ENCODE measurements around the gene FGF5. TPM values are rescaled to one million over a fixed set of nuclear protein-coding genes. Genes with fewer than 3 reads are reported as not detected.

The FGF5 gene
- total RNA-seq, 2 donors from 2014 or later = 0.30 to 1.5 TPM

GRCh38 chr4:80259817-80260216, 6.6 kb upstream of the FGF5 start:
- Histone ChIP-seq H3K9me3 (no peaks in the 10 kb centered on the region), H3K9ac (ENCODE audit: low read depth in 2 of 2, low read length in 2 of 2) (no peak overlapping the region), H3K27ac (no peak overlapping the region), H3K4me3 (no peak overlapping the region), H3K4me1 (no peaks in the 10 kb centered on the region), H3K36me3 (no peaks in the 10 kb centered on the region), H3K27me3 (peaks cover 16% of the 10 kb centered on the region)
- no peak for DNase-seq
- intact Hi-C loops (cut with DNase I) = no loop called here
- TF ChIP-seq, protein P1, sequence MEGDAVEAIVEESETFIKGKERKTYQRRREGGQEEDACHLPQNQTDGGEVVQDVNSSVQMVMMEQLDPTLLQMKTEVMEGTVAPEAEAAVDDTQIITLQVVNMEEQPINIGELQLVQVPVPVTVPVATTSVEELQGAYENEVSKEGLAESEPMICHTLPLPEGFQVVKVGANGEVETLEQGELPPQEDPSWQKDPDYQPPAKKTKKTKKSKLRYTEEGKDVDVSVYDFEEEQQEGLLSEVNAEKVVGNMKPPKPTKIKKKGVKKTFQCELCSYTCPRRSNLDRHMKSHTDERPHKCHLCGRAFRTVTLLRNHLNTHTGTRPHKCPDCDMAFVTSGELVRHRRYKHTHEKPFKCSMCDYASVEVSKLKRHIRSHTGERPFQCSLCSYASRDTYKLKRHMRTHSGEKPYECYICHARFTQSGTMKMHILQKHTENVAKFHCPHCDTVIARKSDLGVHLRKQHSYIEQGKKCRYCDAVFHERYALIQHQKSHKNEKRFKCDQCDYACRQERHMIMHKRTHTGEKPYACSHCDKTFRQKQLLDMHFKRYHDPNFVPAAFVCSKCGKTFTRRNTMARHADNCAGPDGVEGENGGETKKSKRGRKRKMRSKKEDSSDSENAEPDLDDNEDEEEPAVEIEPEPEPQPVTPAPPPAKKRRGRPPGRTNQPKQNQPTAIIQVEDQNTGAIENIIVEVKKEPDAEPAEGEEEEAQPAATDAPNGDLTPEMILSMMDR (IDR thresholded peaks at IDR 0.05) = no peak

DNA sequence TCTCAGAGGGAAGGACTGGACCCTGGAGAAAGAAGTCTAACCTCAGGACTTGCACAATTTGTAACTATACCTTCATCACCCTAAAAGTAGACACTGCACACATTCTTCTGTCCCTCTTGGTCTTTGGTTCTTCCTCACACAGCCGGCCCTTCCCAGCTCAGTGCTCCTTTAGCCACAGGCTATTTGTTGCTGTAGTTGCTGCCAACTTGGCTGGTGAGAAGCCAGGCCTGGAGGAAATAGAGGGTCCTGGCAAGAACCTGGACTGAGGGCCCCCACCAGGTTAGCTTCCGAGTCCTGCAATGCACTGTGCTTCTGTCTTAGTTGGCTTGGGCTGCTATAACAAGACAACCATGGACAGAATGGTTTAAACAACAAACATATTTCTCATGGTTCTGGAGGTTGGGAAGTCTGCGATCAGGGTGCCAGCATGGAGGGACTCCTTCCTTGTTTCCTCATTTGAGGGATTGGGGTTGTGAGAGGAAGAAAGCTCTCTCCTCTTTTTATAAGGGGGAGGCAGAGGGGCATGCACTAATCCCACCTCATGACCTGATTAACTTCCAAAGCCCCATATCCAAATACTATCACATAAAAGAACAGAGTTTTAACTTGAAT, 4.4 kb upstream of the FGF5 start:
- no peaks in the 10 kb centered on the region for H3K9me3 ChIP-seq
- H3K4me1 ChIP-seq = no peaks in the 10 kb centered on the region
- no peaks in the 10 kb centered on the region for H3K36me3 ChIP-seq
- no peak overlapping the region for H3K9ac ChIP-seq (ENCODE audit: low read depth in 2 of 2, low read length in 2 of 2)
- DNase-seq = no peak
- H3K27me3 ChIP-seq = peaks cover 39% of the 10 kb centered on the region
- no peak overlapping the region for H3K27ac ChIP-seq
- intact Hi-C loops (cut with DNase I) = no loop called here
- TF ChIP-seq, protein P1 (IDR thresholded peaks at IDR 0.05) = no peak
- no peak overlapping the region for H3K4me3 ChIP-seq

- Histone ChIP-seq H3K27me3 (peaks cover 51% of the 10 kb centered on the region), H3K9ac (ENCODE audit: low read depth in 2 of 2, low read length in 2 of 2) (no peak overlapping the region), H3K27ac (no peak overlapping the region), H3K36me3 (no peaks in the 10 kb centered on the region), H3K4me3 (no peak overlapping the region), H3K9me3 (no peaks in the 10 kb centered on the region), H3K4me1 (no peaks in the 10 kb centered on the region)
- TF ChIP-seq, protein P1 (IDR thresholded peaks at IDR 0.05) = no peak
- no peak for DNase-seq
- intact Hi-C loops (cut with DNase I) = no loop called here
These were observed 2.7 kb upstream of the FGF5 start for GRCh38 chr4:80263541-80264351.

- TF ChIP-seq, protein P1 (IDR thresholded peaks at IDR 0.05) = no peak
- intact Hi-C loops (cut with DNase I) = no loop called here
- no peaks in the 10 kb centered on the region for H3K4me1 ChIP-seq
- H3K9me3 ChIP-seq = no peaks in the 10 kb centered on the region
- no peak overlapping the region for H3K27ac ChIP-seq
- no peak overlapping the region for H3K9ac ChIP-seq (ENCODE audit: low read depth in 2 of 2, low read length in 2 of 2)
- no peak overlapping the region for H3K4me3 ChIP-seq
- no peaks in the 10 kb centered on the region for H3K36me3 ChIP-seq
- H3K27me3 ChIP-seq = peaks cover 51% of the 10 kb centered on the region
- no peak for DNase-seq
These were observed 2.2 kb upstream of the FGF5 start for GRCh38 chr4:80264352-80264647.

- intact Hi-C loops (cut with DNase I) = no loop called here
- Histone ChIP-seq H3K9me3 (no peaks in the 10 kb centered on the region), H3K4me1 (no peaks in the 10 kb centered on the region), H3K27ac (no peak overlapping the region), H3K27me3 (peaks cover 51% of the 10 kb centered on the region), H3K4me3 (no peak overlapping the region), H3K9ac (ENCODE audit: low read depth in 2 of 2, low read length in 2 of 2) (no peak overlapping the region), H3K36me3 (no peaks in the 10 kb centered on the region)
- TF ChIP-seq, protein P1 (IDR thresholded peaks at IDR 0.05) = no peak
- no peak for DNase-seq
These were observed 1.6 kb upstream of the FGF5 start for GRCh38 chr4:80264825-80265224.
